Thyroid gland (tissue), 4 donors: ENCODE data around the gene CD93. TPM values are rescaled to one million over a fixed set of nuclear protein-coding genes. Genes with fewer than 3 reads are reported as not detected.

Experiments used
- DNase-seq, 2 donors: peaks; one replicate each; pipeline ENCODE4 v3.0.0-alpha.2; 2019
- H3K27ac ChIP-seq, 3 donors: fragments of 200-600 bp; sonication (generic); 1 replicate in 2 of 3; 2 replicates in 1 of 3; pipeline ENCODE4 v1.5.1; 2016 to 2019; ENCODE audit warnings: mild to moderate bottlenecking in 1 of 3, moderate library complexity in 1 of 3
- H3K27me3 ChIP-seq: fragments of 200-600 bp; sonication (generic); one replicate; pipeline ENCODE4 v1.5.1; 2019
- H3K36me3 ChIP-seq, 2 donors: fragments of 200-600 bp; sonication (generic); one replicate each; pipeline ENCODE4 v1.5.1; 2016 to 2019
- H3K4me1 ChIP-seq, 2 donors: fragments of 200-600 bp; sonication (generic); one replicate each; pipeline ENCODE4 v1.5.1; 2017 to 2019
- H3K4me3 ChIP-seq, 3 donors: fragments of 200-600 bp; sonication (generic); replicated peaks in 1 of 3; 1 replicate in 2 of 3; 2 replicates in 1 of 3; pipeline ENCODE4 v1.5.1; 2016; ENCODE audit warnings: mild to moderate bottlenecking in 1 of 3
- H3K9me3 ChIP-seq: fragments of 200-600 bp; sonication (generic); one replicate; pipeline ENCODE4 v1.5.1; 2017
- CTCF ChIP-seq, 6 experiments: fragments of 200-600 bp in 3 of 6; fragments of 450-650 bp in 3 of 6; sonication (generic) in 3 of 6; IDR thresholded peaks; one replicate each; pipeline ENCODE4 v1.5.1; 2016 to 2019; ENCODE audit warnings: antibody characterized with exemption in 6 of 6, mild to moderate bottlenecking in 2 of 6, inconsistent platforms in 1 of 6, moderate library complexity in 1 of 6
- POLR2A ChIP-seq, 2 donors: fragments of 450-650 bp; IDR thresholded peaks; one replicate each; pipeline ENCODE4 v1.6.1; 2017; ENCODE audit warnings: antibody characterized with exemption in 2 of 2, mild to moderate bottlenecking in 2 of 2, moderate library complexity in 1 of 2
- WGBS, 2 donors: methylation state at CpG; one replicate each; pipeline ENCODE4 v1.1.5; 2017; 5-methylcytosine and 5-hydroxymethylcytosine counted together
- intact Hi-C: fragments of 100-400 bp; cut with DNase I; formaldehyde crosslinking; loops from one replicate; pipeline ENCODE4 v1.15.1; 2023
- total RNA-seq, 4 donors: library from RNA; depleted of rRNA; stranded (reverse); fragments of >200 nt; gene quantifications; one replicate each; pipeline ENCODE4 v1.2.3, GENCODE V29; 2016

The CD93 gene
- total RNA-seq, 4 donors from 2014 or later, result 13.6 to 53.8 (median 24.0) TPM

GRCh38 chr20:23094213-23094896 is 8.2 kb upstream of the CD93 start:
- no peaks in the 10 kb centered on the region for H3K36me3 ChIP-seq
- no peak overlapping the region for H3K27ac ChIP-seq
- H3K4me3 ChIP-seq, result no peak overlapping the region
- no peaks in the 10 kb centered on the region for H3K27me3 ChIP-seq
- H3K9me3 ChIP-seq, result no peaks in the 10 kb centered on the region
- no peaks in the 10 kb centered on the region for H3K4me1 ChIP-seq
- DNase-seq, result no peak
- WGBS, 2 donors, result 85% methylated on average over 12 to 13 of the region's 13 CpGs
- TF ChIP-seq CTCF (IDR thresholded peaks at IDR 0.05) (no peak), POLR2A (IDR thresholded peaks at IDR 0.05) (no peak)
- intact Hi-C loops, result no loop called here

GRCh38 chr20:23093613-23094012 is 7.5 kb upstream of the CD93 start:
- Histone ChIP-seq H3K4me1 (no peaks in the 10 kb centered on the region), H3K27ac (no peak overlapping the region), H3K4me3 (no peak overlapping the region), H3K27me3 (no peaks in the 10 kb centered on the region), H3K9me3 (no peaks in the 10 kb centered on the region), H3K36me3 (no peaks in the 10 kb centered on the region)
- no peak for DNase-seq
- 67 to 85% methylated on average over 3 of the region's 3 CpGs for WGBS, 2 donors
- TF ChIP-seq CTCF (IDR thresholded peaks at IDR 0.05), result no peak
- TF ChIP-seq POLR2A (IDR thresholded peaks at IDR 0.05), result no peak
- intact Hi-C loops, result no loop called here

- Histone ChIP-seq H3K4me3 (no peak overlapping the region), H3K4me1 (no peaks in the 10 kb centered on the region), H3K27ac (no peak overlapping the region), H3K36me3 (no peaks in the 10 kb centered on the region), H3K27me3 (no peaks in the 10 kb centered on the region), H3K9me3 (no peaks in the 10 kb centered on the region)
- DNase-seq, result no peak
- 89 to 92% methylated on average over 7 of the region's 7 CpGs for WGBS, 2 donors
- intact Hi-C loops, result no loop called here
- TF ChIP-seq POLR2A (IDR thresholded peaks at IDR 0.05), result no peak
- no peak for TF ChIP-seq CTCF (IDR thresholded peaks at IDR 0.05)
Measured at GRCh38 chr20:23092861-23093495, 6.9 kb upstream of the CD93 start.

- Histone ChIP-seq H3K9me3 (no peaks in the 10 kb centered on the region), H3K27me3 (no peaks in the 10 kb centered on the region), H3K36me3 (no peaks in the 10 kb centered on the region), H3K4me1 (peaks cover 0 to 1% of the 10 kb centered on the region in 2 donors), H3K4me3 (no peak overlapping the region), H3K27ac (no peak overlapping the region)
- intact Hi-C loops, result no loop called here
- no peak for DNase-seq
- no peak for TF ChIP-seq CTCF (IDR thresholded peaks at IDR 0.05)
- WGBS, 2 donors, result 52 to 53% methylated on average over 2 of the region's 2 CpGs
Measured at GRCh38 chr20:23092384-23092756, 6.2 kb upstream of the CD93 start.

GRCh38 chr20:23091721-23092383 is 5.7 kb upstream of the CD93 start:
- intact Hi-C loops, result no loop called here
- no peaks in the 10 kb centered on the region for H3K27me3 ChIP-seq
- WGBS, 2 donors, result 52 to 62% methylated on average over 6 to 8 of the region's 8 CpGs
- no peak overlapping the region for H3K27ac ChIP-seq
- no peak for DNase-seq
- TF ChIP-seq CTCF (IDR thresholded peaks at IDR 0.05), result no peak
- TF ChIP-seq POLR2A (IDR thresholded peaks at IDR 0.05), result no peak
- no peaks in the 10 kb centered on the region for H3K36me3 ChIP-seq
- H3K9me3 ChIP-seq, result no peaks in the 10 kb centered on the region
- H3K4me1 ChIP-seq, result peaks cover 0 to 6% of the 10 kb centered on the region in 2 donors
- H3K4me3 ChIP-seq, result no peak overlapping the region
